Esophagus muscularis mucosa (tissue), 4 donors: ENCODE results near the gene TMEM94.

ENCODE experiments used
- EP300 ChIP-seq: sonication (generic); formaldehyde crosslinking; IDR thresholded peaks from one replicate; pipeline ENCODE4 v1.6.1; 2017; ENCODE audit warnings: antibody characterized with exemption
- POLR2AphosphoS5 ChIP-seq, 2 donors: sonication (generic); formaldehyde crosslinking; IDR thresholded peaks; one replicate each; pipeline ENCODE4 v1.6.1; 2017; ENCODE audit warnings: antibody characterized with exemption in 2 of 2
- TF ChIP-seq, protein P1 (sequence below), 3 experiments: fragments of 200-600 bp in 2 of 3; fragments of 450-650 bp in 1 of 3; sonication (generic) in 2 of 3; IDR thresholded peaks; one replicate each; pipeline ENCODE4 v1.5.1; 2017 to 2019; ENCODE audit warnings: antibody characterized with exemption in 3 of 3, mild to moderate bottlenecking in 2 of 3, moderate library complexity in 1 of 3

DNA sequence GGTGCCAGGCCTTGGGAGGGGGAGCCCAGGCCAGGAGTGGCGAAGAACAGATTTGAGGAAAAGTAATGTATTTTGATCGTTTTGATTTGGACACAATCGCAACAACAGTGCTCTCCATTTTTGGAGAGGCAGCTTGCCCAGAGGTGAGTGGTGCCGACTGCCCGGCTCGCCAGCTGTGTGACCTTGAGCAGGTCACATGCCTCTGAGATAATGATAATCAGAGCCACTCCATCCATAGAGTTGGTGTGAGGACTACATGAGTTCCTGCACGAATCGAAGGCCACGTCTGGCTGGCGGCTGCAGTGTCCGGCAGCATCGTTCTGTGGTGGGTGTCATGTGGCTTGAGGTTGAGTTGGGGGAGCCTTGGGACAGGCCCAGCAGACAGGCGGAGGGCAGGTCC lies 89.7 kb downstream of the TMEM94 start:
- TF ChIP-seq, protein P1, sequence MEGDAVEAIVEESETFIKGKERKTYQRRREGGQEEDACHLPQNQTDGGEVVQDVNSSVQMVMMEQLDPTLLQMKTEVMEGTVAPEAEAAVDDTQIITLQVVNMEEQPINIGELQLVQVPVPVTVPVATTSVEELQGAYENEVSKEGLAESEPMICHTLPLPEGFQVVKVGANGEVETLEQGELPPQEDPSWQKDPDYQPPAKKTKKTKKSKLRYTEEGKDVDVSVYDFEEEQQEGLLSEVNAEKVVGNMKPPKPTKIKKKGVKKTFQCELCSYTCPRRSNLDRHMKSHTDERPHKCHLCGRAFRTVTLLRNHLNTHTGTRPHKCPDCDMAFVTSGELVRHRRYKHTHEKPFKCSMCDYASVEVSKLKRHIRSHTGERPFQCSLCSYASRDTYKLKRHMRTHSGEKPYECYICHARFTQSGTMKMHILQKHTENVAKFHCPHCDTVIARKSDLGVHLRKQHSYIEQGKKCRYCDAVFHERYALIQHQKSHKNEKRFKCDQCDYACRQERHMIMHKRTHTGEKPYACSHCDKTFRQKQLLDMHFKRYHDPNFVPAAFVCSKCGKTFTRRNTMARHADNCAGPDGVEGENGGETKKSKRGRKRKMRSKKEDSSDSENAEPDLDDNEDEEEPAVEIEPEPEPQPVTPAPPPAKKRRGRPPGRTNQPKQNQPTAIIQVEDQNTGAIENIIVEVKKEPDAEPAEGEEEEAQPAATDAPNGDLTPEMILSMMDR (IDR thresholded peaks at IDR 0.05): no peak
- TF ChIP-seq POLR2AphosphoS5 (IDR thresholded peaks at IDR 0.05): no peak
- no peak for TF ChIP-seq EP300
